ENCODE measurements around the gene GRK5.

- TF ChIP-seq CTCF (IDR thresholded peaks at IDR 0.05 in 4 of 5, conservative IDR thresholded peaks at IDR 0.05 in 1 of 5) = no peak
- no peak for TF ChIP-seq POLR2A (IDR thresholded peaks at IDR 0.05)
Measured at GRCh38 chr10:119478111-119478802, 270.9 kb downstream of the GRK5 start.
